Measurements from ENCODE around the gene PTPRM.

GRCh38 chr18:8366070-8366469 is 799.0 kb downstream of the PTPRM start:
- TF ChIP-seq CTCF (IDR thresholded peaks at IDR 0.05; ENCODE audit: low read length) (no peak), EZH2 (optimal IDR thresholded peaks at IDR 0.05; ENCODE audit: low read depth, low read length) (no peak), EZH2phosphoT487 (IDR thresholded peaks at IDR 0.05; ENCODE audit: low read length) (no peak)
